GM12801 (cell line): ENCODE data around the gene NTSR1.

Experiments used
- CTCF ChIP-seq: IDR thresholded peaks from one replicate; pipeline ENCODE4 v1.5.1; 2011; ENCODE audit warnings: control low read depth; ENCODE audit not compliant: insufficient read length; ENCODE audit errors: extremely low read depth

Gene NTSR1

DNA sequence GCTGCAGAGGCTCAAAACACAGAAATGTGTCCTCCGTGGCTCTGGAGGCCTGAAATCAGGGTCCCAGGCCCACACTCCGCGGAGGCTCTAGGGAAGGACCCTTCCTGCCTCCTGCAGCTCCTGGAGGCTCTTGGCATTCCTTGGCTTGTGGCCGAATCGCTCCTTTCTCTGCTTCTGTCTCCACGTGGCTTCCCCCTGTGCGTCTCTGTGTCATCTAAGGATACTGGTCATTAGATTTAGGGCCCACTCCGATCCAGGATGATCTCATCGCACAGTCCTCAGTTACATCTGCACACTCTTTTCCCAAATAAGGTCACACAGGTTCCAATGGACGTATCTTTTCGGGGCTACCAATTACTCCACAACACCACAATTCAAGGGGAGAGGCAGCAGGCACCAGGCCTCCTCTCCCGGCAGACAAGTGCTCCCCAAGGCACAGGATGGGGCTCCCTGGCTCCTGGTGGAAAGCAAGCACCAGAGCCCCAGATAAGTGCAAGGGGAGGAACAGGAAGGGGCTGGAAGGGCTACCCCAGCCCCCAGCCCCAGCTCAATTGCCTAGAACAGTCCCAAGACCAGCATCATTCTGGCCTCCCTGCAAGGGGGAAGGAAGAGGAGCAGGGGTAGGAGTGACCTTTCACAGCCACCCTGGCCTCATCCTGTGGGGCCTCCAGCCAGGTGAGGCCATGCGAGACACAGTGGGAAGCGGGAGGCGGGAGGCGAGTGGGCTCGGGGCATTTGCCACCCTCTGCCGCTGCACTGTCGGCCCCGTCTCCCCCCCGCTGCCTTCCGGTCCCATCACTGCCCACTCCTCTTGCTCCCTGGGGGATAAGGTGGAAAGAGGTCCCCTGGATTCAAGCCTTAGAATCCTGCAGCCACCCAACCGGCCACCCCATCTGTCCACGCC, 16.3 kb downstream of the NTSR1 start:
- TF ChIP-seq CTCF = no peak

DNA sequence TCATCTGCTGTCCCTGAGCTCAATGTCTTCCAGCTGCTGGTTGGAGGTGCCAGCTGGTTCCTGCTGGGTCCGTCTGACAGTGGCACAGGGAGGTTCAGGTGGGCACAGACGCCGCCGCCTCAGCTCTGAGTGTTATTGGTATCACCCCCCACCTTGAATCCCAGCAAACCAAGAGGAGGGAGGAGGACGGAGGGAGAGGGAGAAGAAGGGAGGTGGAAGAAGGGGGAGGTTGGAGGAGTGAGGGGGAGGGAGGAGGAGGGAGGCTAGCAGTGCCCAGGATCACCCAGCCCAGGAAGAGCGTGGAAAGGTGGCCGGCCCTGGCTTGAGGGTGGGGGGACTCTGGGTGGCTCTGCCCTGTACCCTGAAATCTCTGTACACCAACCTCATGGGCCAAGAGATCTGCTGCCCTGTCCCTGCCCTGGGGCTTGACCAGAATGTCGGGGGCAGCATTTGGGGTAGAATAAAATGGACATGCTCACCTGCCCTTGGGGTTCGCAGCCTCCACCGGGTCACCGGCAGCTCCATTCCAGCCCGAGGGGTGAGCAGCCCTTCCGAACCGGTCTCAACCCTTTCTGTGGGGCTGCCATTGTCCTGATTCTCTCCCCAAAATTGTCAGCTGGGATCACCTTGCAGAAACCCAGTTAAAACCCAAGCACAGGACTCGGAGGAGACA, 17.1 kb downstream of the NTSR1 start:
- TF ChIP-seq CTCF = no peak

DNA sequence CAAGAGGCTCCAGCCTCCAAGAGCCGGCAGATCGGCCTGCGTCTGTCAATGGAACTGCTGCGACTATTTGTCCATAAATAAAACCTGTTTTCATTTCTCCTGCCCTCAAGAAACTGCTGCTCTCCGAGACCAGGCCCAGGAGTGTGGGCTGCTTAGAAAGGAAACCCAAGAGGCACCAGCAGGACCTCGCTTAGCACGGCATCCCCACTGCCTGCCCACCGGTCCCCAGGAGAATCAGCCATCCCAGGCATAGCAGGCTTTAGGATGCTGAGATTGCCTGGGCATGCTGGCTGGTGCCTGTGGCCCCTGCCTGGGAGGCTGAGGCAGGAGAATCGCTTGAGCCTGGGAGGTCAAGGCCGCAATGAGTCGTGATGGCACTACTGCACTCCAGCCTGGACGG, 17.6 kb downstream of the NTSR1 start:
- TF ChIP-seq CTCF = no peak

- TF ChIP-seq CTCF = no peak
Observed at GRCh38 chr20:62726716-62727583, 18.3 kb downstream of the NTSR1 start.

DNA sequence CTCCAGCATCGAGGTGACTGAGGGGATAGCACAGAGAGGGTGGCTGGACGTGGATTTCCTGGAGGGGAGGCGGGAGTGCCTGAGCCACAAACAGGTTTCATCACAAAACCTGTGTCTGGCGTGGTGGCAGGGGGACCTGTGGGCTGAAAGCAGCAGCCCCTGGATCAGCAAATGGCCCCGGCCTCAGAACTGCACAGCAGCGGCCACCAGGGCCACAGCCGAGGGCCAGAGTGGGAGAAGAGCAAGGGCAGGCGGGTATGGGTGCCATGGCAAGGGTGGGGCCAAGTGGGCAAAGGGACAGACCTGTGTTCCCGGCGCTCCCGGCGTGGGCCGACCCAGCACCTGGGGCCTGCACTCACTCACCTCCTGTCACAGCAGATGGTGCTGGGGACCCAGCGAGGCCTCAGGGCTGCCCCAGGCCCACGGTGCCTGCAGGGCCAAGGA, 19.0 kb downstream of the NTSR1 start:
- no peak for TF ChIP-seq CTCF

DNA sequence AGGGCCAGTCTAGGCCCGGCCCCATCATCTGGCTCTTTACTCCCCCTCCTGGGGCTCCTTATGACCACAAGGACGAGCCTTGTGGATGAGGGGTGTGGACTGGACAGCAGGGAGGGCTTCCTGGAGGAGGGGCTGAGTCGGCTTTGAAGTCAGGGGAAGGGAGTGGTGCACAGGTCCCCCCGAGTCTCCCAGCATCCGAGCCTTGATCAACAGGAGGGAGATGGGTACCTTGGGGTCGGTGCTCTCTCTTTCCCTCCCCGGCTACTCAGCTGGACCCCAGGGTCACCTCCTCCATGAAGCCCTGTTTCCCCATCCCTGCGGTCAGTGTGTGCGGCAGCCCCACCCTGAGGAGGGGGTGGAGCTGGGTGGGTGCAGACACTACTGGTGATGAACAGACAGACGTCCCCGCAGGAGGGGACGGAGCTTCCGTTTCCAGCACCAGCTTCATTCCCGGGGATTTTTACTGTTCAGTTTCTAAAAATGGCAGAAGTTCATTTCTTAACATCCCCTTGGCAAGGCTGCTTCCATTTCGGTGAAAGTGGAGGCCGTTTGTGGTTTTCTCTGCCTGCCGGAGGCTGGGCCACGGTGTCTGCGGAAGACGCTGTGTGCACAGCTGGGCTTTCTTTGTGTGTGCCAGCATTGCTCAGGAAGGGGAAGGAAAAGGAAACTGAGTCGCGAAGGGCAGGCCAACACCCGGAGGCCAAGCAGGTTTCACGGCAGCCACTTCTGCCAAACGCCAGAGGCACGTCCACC, 19.6 kb downstream of the NTSR1 start:
- no peak for TF ChIP-seq CTCF
